PC-3 (cell line): ENCODE measurements around the gene CCDC178. TPM values are rescaled to one million over a fixed set of nuclear protein-coding genes. Genes with fewer than 3 reads are reported as not detected.

ENCODE experiments used
- ATAC-seq: fragments of 200-7000 bp; cut with Tn5 transposase; 2 replicates; pipeline ENCODE4 v1.9.1; 2020; ENCODE audit warnings: mild to moderate bottlenecking, moderate library complexity
- BruUV-seq: library from RNA; stranded (reverse); fragments of 400-500 nt; replicated peaks from 2 replicates; lab custom pipeline; 2021; lab: Mats Ljungman, UMichigan
- CTCF ChIA-PET: fragments of 300-600 bp; sonication (Branson Sonifier 250); formaldehyde crosslinking; loops from one replicate; lab custom pipeline; 2022; ENCODE audit warnings: antibody characterized with exemption; lab: Charles Lee
- POLR2A ChIA-PET: fragments of 300-600 bp; sonication (Branson Sonifier 250); formaldehyde crosslinking; loops from one replicate; lab custom pipeline; 2022; ENCODE audit warnings: antibody characterized with exemption; ENCODE audit not compliant: unreplicated experiment; lab: Charles Lee
- DNase-seq: peaks from one replicate; pipeline ENCODE4 v3.0.0-alpha.2; 2015
- H2AFZ ChIP-seq: fragments of 300-600 bp; sonication (generic); 2 replicates; pipeline ENCODE4 v1.6.0; 2016; ENCODE audit warnings: antibody characterized with exemption, low read length
- H3F3A ChIP-seq: fragments of 300-600 bp; sonication (generic); one replicate; pipeline ENCODE4 v1.6.0; 2017; ENCODE audit warnings: antibody characterized with exemption, low read length, control low read depth, mild to moderate bottlenecking; ENCODE audit not compliant: unreplicated experiment
- H3K27ac ChIP-seq: fragments of 300-600 bp; sonication (generic); 2 replicates; pipeline ENCODE4 v1.5.1; 2016; ENCODE audit warnings: mild to moderate bottlenecking, low read length
- H3K27me3 ChIP-seq: fragments of 300-600 bp; sonication (generic); 2 replicates; pipeline ENCODE4 v1.6.1; 2016; ENCODE audit warnings: low read length, mixed read lengths
- H3K36me3 ChIP-seq: fragments of 300-600 bp; sonication (generic); 2 replicates; pipeline ENCODE4 v1.6.1; 2016; ENCODE audit warnings: low read depth, mixed run types, low read length, mixed read lengths
- H3K4me1 ChIP-seq: fragments of 300-600 bp; sonication (generic); 2 replicates; pipeline ENCODE4 v1.5.1; 2016; ENCODE audit warnings: low read length; ENCODE audit not compliant: insufficient read depth
- H3K4me2 ChIP-seq: fragments of 300-600 bp; sonication (generic); 2 replicates; pipeline ENCODE4 v1.6.0; 2016; ENCODE audit warnings: low read length
- H3K4me3 ChIP-seq: fragments of 300-600 bp; sonication (generic); 2 replicates; pipeline ENCODE4 v1.5.1; 2016; ENCODE audit warnings: mild to moderate bottlenecking, low read length, mixed read lengths
- H3K79me2 ChIP-seq: fragments of 300-600 bp; sonication (generic); 2 replicates; pipeline ENCODE4 v1.6.1; 2017; ENCODE audit warnings: low read length, mixed read lengths
- H3K9ac ChIP-seq: fragments of 300-600 bp; sonication (generic); 2 replicates; pipeline ENCODE4 v1.6.0; 2016; ENCODE audit warnings: mild to moderate bottlenecking, low read length
- H3K9me2 ChIP-seq: fragments of 300-600 bp; sonication (generic); replicated peaks from 2 replicates; pipeline ENCODE4 v1.6.1; 2016; ENCODE audit warnings: mixed run types, low read length, mixed read lengths
- H3K9me3 ChIP-seq: fragments of 300-600 bp; sonication (generic); 2 replicates; pipeline ENCODE4 v1.6.1; 2016; ENCODE audit warnings: low read length, mixed read lengths
- H4K20me1 ChIP-seq: fragments of 300-600 bp; sonication (generic); 2 replicates; pipeline ENCODE4 v1.6.1; 2016; ENCODE audit warnings: low read length, mixed read lengths
- CTCF ChIP-seq: fragments of 300-600 bp; sonication (generic); conservative IDR thresholded peaks from 2 replicates; pipeline ENCODE4 v1.5.1; 2017; ENCODE audit warnings: antibody characterized with exemption, low read depth, mild to moderate bottlenecking, low read length
- EZH2 ChIP-seq: fragments of 300-600 bp; sonication (generic); IDR thresholded peaks from one replicate; pipeline ENCODE4 v1.6.1; 2017; ENCODE audit warnings: antibody characterized with exemption, mild to moderate bottlenecking, low read length; ENCODE audit not compliant: unreplicated experiment
- EZH2phosphoT487 ChIP-seq: fragments of 300-600 bp; sonication (generic); IDR thresholded peaks from 2 replicates; pipeline ENCODE4 v1.6.1; 2018; ENCODE audit warnings: mild to moderate bottlenecking, antibody characterized with exemption, low read length, borderline replicate concordance
- intact Hi-C: fragments of 100-400 bp; cut with micrococcal nuclease; formaldehyde crosslinking; loops from 2 replicates; pipeline ENCODE4 v1.9.0; 2023
- total RNA-seq: library from RNA; depleted of rRNA; stranded (reverse); fragments of >200 nt; gene quantifications from 2 replicates; pipeline ENCODE4 v1.2.3, GENCODE V29; 2014

Gene CCDC178
- total RNA-seq, 1 experiment from 2014 or later = not detected

DNA sequence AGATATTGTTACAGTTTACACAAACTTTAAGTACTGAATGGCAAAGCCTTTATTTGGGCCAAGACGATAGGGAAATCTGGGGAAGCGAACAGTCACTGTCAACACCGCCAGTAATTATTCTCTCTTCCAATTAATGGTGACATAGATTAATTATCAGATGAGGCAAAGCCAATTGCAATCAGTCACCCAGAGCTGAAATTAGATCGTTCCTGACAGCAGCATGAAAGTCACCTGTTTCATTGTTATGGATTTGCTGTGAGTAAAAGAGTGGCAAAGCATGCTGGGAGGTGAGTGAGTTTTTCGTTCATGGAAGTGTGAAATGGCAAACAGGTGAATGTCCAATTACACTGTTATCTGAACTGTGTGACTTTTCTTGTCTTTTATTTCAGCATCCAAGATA, 502.9 kb downstream of the CCDC178 start:
- H3K79me2 ChIP-seq = no peaks in the 10 kb centered on the region
- H3K9me2 ChIP-seq = no peaks in the 10 kb centered on the region
- no peak overlapping the region for H3K4me2 ChIP-seq
- intact Hi-C loops = no loop called here
- H4K20me1 ChIP-seq = no peaks in the 10 kb centered on the region
- no peak overlapping the region for H3K27ac ChIP-seq
- H3K9ac ChIP-seq = no peak overlapping the region
- H3K27me3 ChIP-seq = no peaks in the 10 kb centered on the region
- POLR2A ChIA-PET = no interaction called here
- no peaks in the 10 kb centered on the region for H3K9me3 ChIP-seq
- no peaks in the 10 kb centered on the region for H3F3A ChIP-seq
- H3K4me3 ChIP-seq = no peak overlapping the region
- H3K4me1 ChIP-seq = no peaks in the 10 kb centered on the region
- TF ChIP-seq EZH2phosphoT487 = no peak
- TF ChIP-seq EZH2 = no peak
- TF ChIP-seq CTCF = no peak
- no peak overlapping the region for H2AFZ ChIP-seq
- no TSS peak for BruUV-seq
- ATAC-seq = no peak
- DNase-seq = no peak
- no peaks in the 10 kb centered on the region for H3K36me3 ChIP-seq
- CTCF ChIA-PET = no interaction called here

DNA sequence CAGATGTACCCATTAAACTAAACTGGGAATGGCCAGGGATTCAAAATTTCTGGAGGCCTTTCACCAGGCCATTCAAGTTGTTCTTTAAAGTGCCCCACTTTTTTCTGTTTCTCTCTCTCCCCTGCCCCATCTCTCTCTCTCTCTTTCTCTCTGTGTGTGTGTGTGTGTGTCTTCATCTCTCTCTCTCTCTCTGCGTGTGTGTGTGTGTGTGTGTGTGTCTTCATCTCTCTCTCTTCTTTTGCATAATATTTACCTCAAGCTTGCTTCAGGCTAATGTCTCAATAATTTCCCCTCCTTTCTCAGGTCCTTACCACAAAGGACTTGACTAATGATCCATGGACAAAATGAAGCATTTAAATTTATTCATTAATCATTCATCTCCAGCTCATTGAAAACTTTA, 503.5 kb downstream of the CCDC178 start:
- BruUV-seq = no TSS peak
- no peaks in the 10 kb centered on the region for H4K20me1 ChIP-seq
- no peaks in the 10 kb centered on the region for H3K9me2 ChIP-seq
- POLR2A ChIA-PET = no interaction called here
- no peaks in the 10 kb centered on the region for H3K4me1 ChIP-seq
- TF ChIP-seq EZH2 (no peak), EZH2phosphoT487 (no peak), CTCF (no peak)
- no peak overlapping the region for H2AFZ ChIP-seq
- H3K27me3 ChIP-seq = no peaks in the 10 kb centered on the region
- no peak overlapping the region for H3K27ac ChIP-seq
- no peaks in the 10 kb centered on the region for H3K79me2 ChIP-seq
- H3K36me3 ChIP-seq = no peaks in the 10 kb centered on the region
- no peak for DNase-seq
- no peaks in the 10 kb centered on the region for H3K9me3 ChIP-seq
- no peak overlapping the region for H3K4me2 ChIP-seq
- CTCF ChIA-PET = no interaction called here
- no peaks in the 10 kb centered on the region for H3F3A ChIP-seq
- no peak for ATAC-seq
- intact Hi-C loops = no loop called here
- H3K9ac ChIP-seq = no peak overlapping the region
- no peak overlapping the region for H3K4me3 ChIP-seq

- Histone ChIP-seq H3K27me3 (no peaks in the 10 kb centered on the region), H4K20me1 (no peaks in the 10 kb centered on the region), H3K9ac (no peak overlapping the region), H3K9me3 (no peaks in the 10 kb centered on the region), H3F3A (no peaks in the 10 kb centered on the region), H3K4me2 (no peak overlapping the region), H3K27ac (no peak overlapping the region), H3K4me1 (no peaks in the 10 kb centered on the region), H3K4me3 (no peak overlapping the region), H3K79me2 (no peaks in the 10 kb centered on the region), H2AFZ (no peak overlapping the region), H3K36me3 (no peaks in the 10 kb centered on the region), H3K9me2 (no peaks in the 10 kb centered on the region)
- ATAC-seq (no peak), DNase-seq (no peak)
- intact Hi-C loops = no loop called here
- ChIA-PET POLR2A (no interaction called here), CTCF (no interaction called here)
- BruUV-seq = no TSS peak
- TF ChIP-seq CTCF = no peak
- no peak for TF ChIP-seq EZH2
- TF ChIP-seq EZH2phosphoT487 = no peak
Measured at GRCh38 chr18:32934201-32934600, 506.3 kb downstream of the CCDC178 start.
